Activated naive CD8-positive, alpha-beta T cell (primary cell): ENCODE data around the gene HIRIP3.
A peak's percentile ranks its signal among the peaks of the same experiment; 100 is the strongest.
"Not testable (repeated sequence)": the region's sequence is repeated elsewhere in the genome, so short reads cannot be mapped to it uniquely, and the experiment has no call there.

Experiments used
- H3K27ac Mint-ChIP-seq: one replicate; pipeline ENCODE4 v1.8.0; 2021; ENCODE audit warnings: mixed read lengths
- H3K27me3 Mint-ChIP-seq: one replicate; pipeline ENCODE4 v1.8.0; 2021; ENCODE audit warnings: mixed read lengths
- H3K36me3 Mint-ChIP-seq: one replicate; pipeline ENCODE4 v1.8.0; 2021; ENCODE audit warnings: mixed read lengths
- H3K4me1 Mint-ChIP-seq: one replicate; pipeline ENCODE4 v1.8.0; 2021; ENCODE audit warnings: low read depth, mixed read lengths
- H3K4me3 Mint-ChIP-seq: one replicate; pipeline ENCODE4 v1.8.0; 2021; ENCODE audit warnings: mild to moderate bottlenecking, mixed read lengths
- H3K9me3 Mint-ChIP-seq: one replicate; pipeline ENCODE4 v1.8.0; 2021; ENCODE audit warnings: low read depth, mixed read lengths

Gene HIRIP3

GRCh38 chr16:30025156-30025555 lies 29.7 kb upstream of the HIRIP3 start:
- H3K27ac Mint-ChIP-seq = no peak overlapping the region
- no peak overlapping the region for H3K4me3 Mint-ChIP-seq
- H3K36me3 Mint-ChIP-seq = no peaks in the 10 kb centered on the region
- no peaks in the 10 kb centered on the region for H3K9me3 Mint-ChIP-seq
- peaks cover 7% of the 10 kb centered on the region for H3K4me1 Mint-ChIP-seq
- H3K27me3 Mint-ChIP-seq = peaks cover 13% of the 10 kb centered on the region

- H3K4me1 Mint-ChIP-seq = peaks cover 3% of the 10 kb centered on the region
- no peak overlapping the region for H3K27ac Mint-ChIP-seq
- no peak overlapping the region for H3K4me3 Mint-ChIP-seq
Measured at GRCh38 chr16:30024451-30024850, 29.0 kb upstream of the HIRIP3 start.

DNA sequence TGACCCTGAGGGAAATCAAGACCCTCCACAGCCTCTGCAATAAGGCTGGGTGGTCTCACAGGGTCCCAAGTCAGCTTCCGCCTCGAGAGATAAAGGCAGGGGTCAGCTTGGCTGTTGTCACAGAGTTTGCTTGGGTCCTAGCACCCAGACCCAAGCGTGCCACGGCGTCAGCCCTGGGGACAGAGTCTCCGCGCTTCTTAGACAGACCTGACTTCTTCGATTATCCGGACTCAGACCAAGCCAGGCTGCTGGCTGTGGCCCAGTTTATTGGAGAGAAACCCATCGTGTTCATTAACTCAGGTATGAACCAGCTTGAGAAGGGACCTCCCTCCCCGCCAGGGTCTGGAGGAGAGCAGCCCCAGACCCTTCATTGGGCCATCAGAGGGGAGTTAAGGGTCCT lies 28.2 kb upstream of the HIRIP3 start:
- Mint-ChIP-seq H3K4me1 (peaks cover 3% of the 10 kb centered on the region), H3K9me3 (no peaks in the 10 kb centered on the region), H3K36me3 (no peaks in the 10 kb centered on the region), H3K27ac (no peak overlapping the region), H3K4me3 (no peak overlapping the region), H3K27me3 (peaks cover 4% of the 10 kb centered on the region)

More at GRCh38 chr16:30024451-30024850, 29.0 kb upstream of the HIRIP3 start:
- no peaks in the 10 kb centered on the region for H3K36me3 Mint-ChIP-seq
- H3K27me3 Mint-ChIP-seq = peaks cover 7% of the 10 kb centered on the region
- no peaks in the 10 kb centered on the region for H3K9me3 Mint-ChIP-seq

DNA sequence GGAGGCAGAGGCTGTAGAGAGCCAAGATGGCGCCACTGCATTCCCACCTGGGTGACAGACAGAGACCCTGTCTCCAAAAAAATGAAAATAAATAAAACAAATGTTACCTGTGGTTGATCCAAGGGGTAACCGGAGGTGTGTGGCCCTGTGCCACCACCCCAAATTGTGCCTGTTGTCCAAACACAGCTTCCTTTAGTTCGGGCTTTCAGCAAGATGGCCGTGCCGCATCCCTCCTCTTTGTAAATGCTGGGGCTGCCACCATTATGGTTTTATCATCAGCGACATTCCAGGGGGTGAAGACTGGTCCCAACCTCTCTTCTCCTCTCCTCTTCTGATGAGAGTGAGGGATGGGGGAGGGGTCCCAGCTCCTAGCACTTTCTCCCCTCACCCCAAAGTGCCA lies 27.5 kb upstream of the HIRIP3 start, which contains the start of gene C16orf92:
Gene C16orf92 (plus strand): TSS at position 312 of the 400 bp plus-strand sequence. CDS start 143 bp downstream, outside the sequence.
- Mint-ChIP-seq H3K36me3 (no peaks in the 10 kb centered on the region), H3K4me3 (no peak within 1 kb of the TSS), H3K27ac (no peak within 1 kb of the TSS), H3K9me3 (no peaks in the 10 kb centered on the region), H3K4me1 (peaks cover 3% of the 10 kb centered on the region), H3K27me3 (peaks cover 4% of the 10 kb centered on the region)

DNA sequence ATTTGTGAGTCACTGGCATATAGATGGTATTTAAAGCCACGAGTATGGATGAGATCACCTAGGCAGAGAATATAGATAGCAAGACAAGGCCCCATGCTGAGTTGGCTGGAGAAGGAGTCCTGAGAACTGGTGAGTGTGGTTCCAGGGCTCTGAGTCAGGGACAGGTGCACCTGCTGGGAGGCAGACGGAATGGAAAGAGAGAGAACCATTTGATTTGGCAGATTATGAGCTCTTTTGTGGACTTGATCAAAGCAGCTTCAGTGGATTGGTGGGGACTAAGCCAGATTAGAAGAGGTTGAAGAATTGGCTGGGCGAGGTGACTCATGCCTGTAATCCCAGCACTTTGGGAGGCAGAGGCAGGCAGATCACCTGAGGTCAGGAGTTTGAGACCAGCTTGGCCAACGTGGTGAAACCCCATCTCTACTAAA lies 23.3 kb upstream of the HIRIP3 start:
- Mint-ChIP-seq H3K27ac (no peak overlapping the region), H3K9me3 (no peaks in the 10 kb centered on the region), H3K36me3 (no peaks in the 10 kb centered on the region), H3K4me1 (peaks cover 3% of the 10 kb centered on the region), H3K27me3 (no peaks in the 10 kb centered on the region), H3K4me3 (no peak overlapping the region)

DNA sequence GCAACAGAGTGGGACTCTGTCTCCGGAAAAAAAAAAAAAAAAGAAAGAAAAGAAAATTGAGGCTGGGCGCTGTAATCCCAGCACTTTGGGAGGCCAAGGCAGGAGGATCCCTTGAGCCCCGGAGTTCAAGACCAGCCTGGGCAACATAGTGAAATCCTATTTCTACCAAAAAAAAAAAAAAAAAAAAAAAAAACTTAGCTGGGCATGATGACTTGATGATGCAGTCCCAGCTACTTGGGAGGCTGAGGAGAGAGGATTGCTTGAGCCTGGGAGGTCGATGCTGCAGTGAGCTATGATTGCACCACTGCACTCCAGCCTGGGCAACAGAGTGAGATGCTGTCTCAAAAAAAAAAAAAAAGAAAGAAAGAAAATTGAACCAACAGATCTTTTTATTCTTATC lies 22.5 kb upstream of the HIRIP3 start:
- not testable (repeated sequence) for H3K36me3 Mint-ChIP-seq, H3K4me3 Mint-ChIP-seq, H3K27ac Mint-ChIP-seq, H3K4me1 Mint-ChIP-seq, H3K27me3 Mint-ChIP-seq, H3K9me3 Mint-ChIP-seq

GRCh38 chr16:30017277-30017656 lies 21.9 kb upstream of the HIRIP3 start:
- H3K4me1 Mint-ChIP-seq = peaks cover 3% of the 10 kb centered on the region
- H3K36me3 Mint-ChIP-seq = no peaks in the 10 kb centered on the region
- H3K4me3 Mint-ChIP-seq = no peak overlapping the region
- no peaks in the 10 kb centered on the region for H3K9me3 Mint-ChIP-seq
- H3K27me3 Mint-ChIP-seq = no peaks in the 10 kb centered on the region
- no peak overlapping the region for H3K27ac Mint-ChIP-seq

DNA sequence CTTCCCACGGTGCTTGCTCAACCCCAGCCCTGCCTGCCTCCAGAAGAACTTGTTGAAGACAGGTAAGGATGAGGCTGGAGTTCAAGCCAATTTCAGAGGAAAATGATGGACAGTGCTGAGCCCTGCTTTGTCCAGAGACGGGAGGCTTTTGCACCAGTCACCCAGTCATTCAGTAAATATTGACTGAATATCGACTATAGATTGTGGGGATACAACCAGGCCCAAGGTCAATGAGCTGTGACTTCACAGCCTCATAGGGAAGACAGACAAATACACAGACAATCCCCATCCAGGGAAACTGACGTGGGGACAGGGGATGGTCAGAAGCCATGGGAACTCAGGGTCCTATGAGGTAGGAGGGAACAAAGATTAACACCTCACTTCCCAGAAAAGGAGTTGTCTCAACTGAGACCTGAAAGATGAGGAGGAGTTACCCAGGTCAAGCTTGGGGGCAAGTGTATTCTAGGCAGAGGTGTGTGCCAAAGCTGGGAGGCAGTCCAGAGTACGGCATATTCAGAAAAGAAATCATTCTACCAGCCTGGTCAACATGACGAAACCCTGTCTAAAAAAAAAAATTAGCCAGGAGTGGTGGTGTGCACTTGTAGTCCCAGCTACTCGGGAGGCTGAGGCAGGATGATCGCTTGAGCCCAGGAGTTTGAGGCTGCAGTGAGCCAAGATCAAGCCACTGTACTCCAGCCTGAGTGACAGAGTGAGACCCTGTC lies 21.3 kb upstream of the HIRIP3 start:
- H3K4me1 Mint-ChIP-seq = peaks cover 8% of the 10 kb centered on the region
- H3K27ac Mint-ChIP-seq = no peak overlapping the region
- no peaks in the 10 kb centered on the region for H3K9me3 Mint-ChIP-seq
- no peaks in the 10 kb centered on the region for H3K36me3 Mint-ChIP-seq
- H3K4me3 Mint-ChIP-seq = no peak overlapping the region
- peaks cover 2% of the 10 kb centered on the region for H3K27me3 Mint-ChIP-seq

GRCh38 chr16:30015450-30015849 lies 20.0 kb upstream of the HIRIP3 start:
- H3K27ac Mint-ChIP-seq, H3K36me3 Mint-ChIP-seq, H3K27me3 Mint-ChIP-seq, H3K9me3 Mint-ChIP-seq, H3K4me1 Mint-ChIP-seq, H3K4me3 Mint-ChIP-seq: not testable (repeated sequence)

DNA sequence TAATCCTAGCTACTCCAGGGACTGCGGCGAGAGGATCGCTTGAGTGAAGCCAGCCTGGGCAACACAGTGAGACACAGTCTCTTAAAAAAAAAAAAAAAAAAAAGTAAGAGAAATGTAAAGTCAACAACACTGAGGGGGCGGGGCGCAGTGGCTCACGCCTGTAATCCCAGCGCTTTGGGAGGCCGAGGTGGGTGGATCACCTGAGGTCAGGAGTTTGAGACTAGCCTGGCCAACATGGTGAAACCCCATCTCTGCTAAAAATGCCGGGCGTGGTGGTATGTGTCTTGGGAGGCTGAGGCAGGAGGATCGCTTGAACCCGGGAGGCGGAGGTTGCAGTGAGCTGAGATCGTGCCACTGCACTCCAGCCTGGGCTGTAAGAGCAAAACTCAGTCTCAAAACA lies 17.2 kb upstream of the HIRIP3 start:
- not testable (repeated sequence) for H3K4me1 Mint-ChIP-seq, H3K4me3 Mint-ChIP-seq, H3K9me3 Mint-ChIP-seq, H3K27me3 Mint-ChIP-seq, H3K36me3 Mint-ChIP-seq, H3K27ac Mint-ChIP-seq

DNA sequence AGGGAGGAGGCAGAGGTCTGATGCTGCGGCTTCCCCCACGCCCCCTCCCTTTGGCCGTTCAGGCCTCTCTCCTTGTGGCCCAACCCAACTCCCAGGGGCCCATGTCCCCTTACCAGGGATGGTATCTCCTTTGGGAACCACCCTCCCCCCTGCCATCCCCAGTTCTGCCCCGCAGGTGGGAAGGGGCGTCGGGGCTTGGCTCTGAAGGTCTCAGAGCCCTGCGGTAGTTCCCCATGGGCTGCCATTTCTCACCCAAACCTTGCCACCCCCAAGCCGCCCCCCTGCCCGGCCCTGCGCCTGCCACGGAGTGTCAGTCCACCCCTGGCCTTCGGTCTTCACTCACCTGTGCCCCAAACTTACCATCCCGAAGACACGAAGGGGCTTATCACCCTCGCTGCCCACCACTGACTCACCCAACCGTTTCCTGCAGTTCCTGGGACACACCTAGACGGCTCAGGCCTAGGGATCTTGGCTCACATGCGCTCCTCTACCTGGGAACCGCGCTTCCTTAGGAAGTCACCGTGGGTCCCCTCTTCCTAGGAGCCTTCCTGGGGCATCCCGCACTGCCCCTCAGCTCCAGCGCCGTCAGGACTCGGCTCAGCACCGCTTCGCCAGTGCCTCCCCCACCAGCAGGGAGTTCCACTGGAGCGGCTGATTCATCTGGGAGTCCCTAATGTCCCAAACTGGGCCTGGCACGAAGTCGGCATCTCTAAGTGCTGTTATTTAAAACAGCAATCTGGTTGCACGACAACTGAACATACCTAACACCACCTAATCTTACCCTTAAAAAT lies 16.5 kb upstream of the HIRIP3 start:
- Mint-ChIP-seq H3K4me3 (peak overlapping the region; percentile 88), H3K9me3 (no peaks in the 10 kb centered on the region), H3K36me3 (no peaks in the 10 kb centered on the region), H3K27ac (no peak overlapping the region), H3K4me1 (peaks cover 7% of the 10 kb centered on the region), H3K27me3 (peaks cover 2% of the 10 kb centered on the region)

DNA sequence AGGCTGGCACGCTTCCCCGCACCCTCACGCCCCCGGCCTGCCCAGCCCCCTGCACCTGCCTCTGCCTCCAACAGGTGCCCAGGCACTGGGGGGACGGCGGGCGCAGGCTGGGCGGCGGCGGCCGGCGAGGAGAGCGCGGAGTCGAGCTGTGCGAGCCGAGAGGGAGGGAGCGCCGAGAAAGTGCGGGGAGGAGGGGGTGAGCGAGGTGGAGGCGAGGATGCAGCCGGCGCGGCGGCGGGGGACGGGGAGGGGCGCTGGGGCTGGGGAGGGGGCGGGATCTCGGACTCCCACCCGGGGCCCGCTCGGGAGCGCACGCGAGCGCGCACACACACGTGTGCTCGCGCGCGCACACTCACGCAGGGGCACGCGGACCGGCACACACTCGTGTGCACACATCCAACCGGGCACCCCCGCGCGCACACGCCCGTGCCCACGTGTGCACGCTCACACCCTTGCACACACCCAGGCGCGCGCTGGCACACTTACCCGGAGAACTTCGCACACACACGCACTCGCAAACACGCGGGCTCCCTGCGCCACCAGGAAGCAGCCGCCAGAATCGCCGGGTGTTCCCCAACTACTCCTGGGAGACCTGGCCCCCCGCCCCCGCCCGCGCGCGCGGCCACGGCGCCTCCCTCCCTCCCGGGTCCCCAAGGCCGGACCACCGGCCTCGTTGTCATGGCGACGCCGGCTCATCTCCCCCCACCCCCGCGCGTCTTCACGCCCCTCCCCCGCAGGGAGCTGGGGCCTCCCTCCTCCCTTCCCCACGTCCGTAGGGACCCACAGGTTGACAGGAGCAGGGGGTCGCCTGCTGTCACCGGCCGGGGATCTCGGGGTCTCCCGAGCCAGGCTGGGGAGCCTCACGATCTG lies 15.7 kb upstream of the HIRIP3 start, which contains the start of gene DOC2A:
Gene DOC2A (minus strand): TSS at position 184 of the 870 bp plus-strand sequence. CDS start 805 bp downstream, outside the sequence.
- Mint-ChIP-seq H3K4me3 (peak within 1 kb of the TSS; percentile 88), H3K27me3 (peaks cover 2% of the 10 kb centered on the region), H3K9me3 (no peaks in the 10 kb centered on the region), H3K36me3 (no peaks in the 10 kb centered on the region), H3K4me1 (peaks cover 7% of the 10 kb centered on the region), H3K27ac (peak within 1 kb of the TSS; percentile 46)

DNA sequence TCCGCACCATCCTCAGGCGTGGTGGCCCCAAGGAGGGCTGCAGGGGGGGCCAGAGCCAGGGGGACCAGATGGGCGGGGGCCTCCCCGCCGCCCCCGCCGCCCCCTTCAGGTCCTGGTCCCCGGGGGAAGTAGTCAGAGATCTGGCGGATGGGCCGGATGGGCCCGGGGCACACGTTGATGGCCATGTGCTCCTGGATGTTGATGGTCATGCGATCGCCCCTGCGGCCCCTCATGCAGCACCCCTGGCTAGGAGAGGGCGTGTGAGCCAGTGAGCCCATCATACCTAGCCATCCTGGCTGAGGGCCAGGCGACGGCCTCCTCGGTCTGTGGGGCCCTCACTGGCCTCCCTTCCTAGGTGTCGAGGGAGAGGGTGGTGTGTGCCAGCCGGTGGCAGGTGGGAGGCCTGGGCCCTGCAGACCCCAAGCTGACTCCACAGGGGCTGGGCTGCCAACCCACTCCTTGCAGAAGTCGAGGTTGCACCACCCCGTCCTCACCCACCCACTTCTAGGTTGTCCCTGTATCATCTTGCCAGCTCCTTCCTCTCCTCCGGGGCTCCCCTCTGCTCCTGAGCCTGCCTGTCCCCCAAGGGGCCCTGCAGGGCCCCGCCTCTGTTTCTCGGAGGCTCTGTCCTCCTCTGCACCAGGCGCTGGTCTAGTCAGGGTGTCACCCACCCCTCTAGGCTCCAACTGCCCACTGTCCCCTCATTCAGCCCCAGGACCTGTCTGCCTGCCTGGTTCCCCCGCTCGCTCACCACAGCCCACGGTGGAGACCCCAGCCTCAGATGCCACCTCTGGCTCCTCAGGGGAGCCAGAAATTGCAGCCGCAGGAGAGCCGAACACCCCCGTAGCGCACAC lies 14.8 kb upstream of the HIRIP3 start:
- peak overlapping the region; percentile 46 for H3K27ac Mint-ChIP-seq
- H3K4me3 Mint-ChIP-seq = peak overlapping the region; percentile 77
- H3K9me3 Mint-ChIP-seq = no peaks in the 10 kb centered on the region
- peaks cover 2% of the 10 kb centered on the region for H3K27me3 Mint-ChIP-seq
- peaks cover 7% of the 10 kb centered on the region for H3K4me1 Mint-ChIP-seq
- no peaks in the 10 kb centered on the region for H3K36me3 Mint-ChIP-seq
